ENCODE measurements around the gene HHAT.

GRCh38 chr1:210625715-210626114 is 297.0 kb downstream of the HHAT start:
- no peak for TF ChIP-seq CTCF (IDR thresholded peaks at IDR 0.05)
- no peak for TF ChIP-seq POLR2A (IDR thresholded peaks at IDR 0.05)
- TF ChIP-seq POLR2AphosphoS5 (IDR thresholded peaks at IDR 0.05) = no peak
